SK-N-SH (cell line): ENCODE measurements around the gene MOV10L1. TPM values are rescaled to one million over a fixed set of nuclear protein-coding genes. Genes with fewer than 3 reads are reported as not detected.

Source experiments
- CTCF ChIA-PET: fragments of 300-600, 350-600 bp; formaldehyde crosslinking; extraction: SDS; loops from one replicate; lab custom pipeline; 2021; lab: Yijun Ruan, JAX
- POLR2A ChIA-PET: fragments of 350-600 bp; sonication (Branson Sonifier 250); formaldehyde crosslinking; extraction: SDS; loops from one replicate; lab custom pipeline; 2020; ENCODE audit warnings: antibody characterized with exemption, inconsistent platforms; lab: Yijun Ruan, JAX
- DNase-seq: peaks from one replicate; pipeline ENCODE4 v3.0.0; 2012
- H2AFZ ChIP-seq: fragments of 200-600 bp; sonication (generic); 2 replicates; pipeline ENCODE4 v1.8.1; 2016; ENCODE audit warnings: antibody characterized with exemption, mild to moderate bottlenecking, low read depth
- H3F3A ChIP-seq: fragments of 200-600 bp; sonication (generic); replicated peaks from 2 replicates; pipeline ENCODE3; 2016; ENCODE audit warnings: antibody characterized with exemption, mild to moderate bottlenecking; ENCODE audit not compliant: insufficient read depth
- H3K27ac ChIP-seq, 2 experiments: fragments of 200-500 bp in 1 of 2; fragments of 200-600 bp in 1 of 2; sonication (Bioruptor generic) in 1 of 2; sonication (generic), shearing (Covaris generic) in 1 of 2; 2 replicates each; pipeline versions ENCODE4 v1.5.1 to v1.6.1; 2014 to 2016; ENCODE audit warnings: low read depth in 2 of 2, inconsistent platforms in 1 of 2, low read length in 1 of 2, mild to moderate bottlenecking in 1 of 2, mixed read lengths in 1 of 2
- H3K27me3 ChIP-seq: fragments of 200-600 bp; sonication (generic), shearing (Covaris generic); 2 replicates; pipeline ENCODE4 v1.6.1; 2016; ENCODE audit warnings: mixed run types; ENCODE audit not compliant: insufficient read depth
- H3K36me3 ChIP-seq, 2 experiments: fragments of 200-500 bp in 1 of 2; fragments of 200-600 bp in 1 of 2; sonication (Bioruptor generic) in 1 of 2; sonication (generic) in 1 of 2; replicated peaks in 1 of 2; 2 replicates each; pipeline versions ENCODE3 to v1.5.1; 2014 to 2016; ENCODE audit warnings: low read length in 1 of 2, mild to moderate bottlenecking in 1 of 2; ENCODE audit not compliant: insufficient read depth in 2 of 2, control insufficient read depth in 1 of 2
- H3K4me1 ChIP-seq, 2 experiments: fragments of 200-500 bp in 1 of 2; fragments of 200-600 bp in 1 of 2; sonication (Bioruptor generic) in 1 of 2; sonication (generic), shearing (Covaris generic) in 1 of 2; 2 replicates each; pipeline versions ENCODE4 v1.5.1 to v1.6.1; 2014 to 2016; ENCODE audit warnings: low read depth in 1 of 2, low read length in 1 of 2, mixed run types in 1 of 2; ENCODE audit not compliant: insufficient read depth in 2 of 2, control insufficient read depth in 1 of 2
- H3K4me2 ChIP-seq: fragments of 200-600 bp; sonication (generic), shearing (Covaris generic); 2 replicates; pipeline ENCODE4 v1.6.1; 2017; ENCODE audit warnings: mixed run types
- H3K4me3 ChIP-seq, 2 experiments: fragments of 200-500 bp in 1 of 2; fragments of 200-600 bp in 1 of 2; sonication (Bioruptor generic) in 1 of 2; sonication (generic), shearing (Covaris generic) in 1 of 2; 2 replicates each; pipeline versions ENCODE4 v1.5.1 to v1.8.1; 2014 to 2016; ENCODE audit warnings: low read depth in 2 of 2, inconsistent platforms in 1 of 2, low read length in 1 of 2, mild to moderate bottlenecking in 1 of 2, mixed read lengths in 1 of 2, moderate library complexity in 1 of 2
- H3K79me2 ChIP-seq: fragments of 200-600 bp; sonication (generic); 2 replicates; pipeline ENCODE4 v1.8.1; 2017; ENCODE audit warnings: mild to moderate bottlenecking; ENCODE audit not compliant: insufficient read depth
- H3K9ac ChIP-seq: fragments of 200-600 bp; sonication (generic); 2 replicates; pipeline ENCODE4 v1.6.1; 2017; ENCODE audit warnings: mixed run types
- H3K9me2 ChIP-seq: fragments of 200-600 bp; sonication (generic); 2 replicates; pipeline ENCODE4 v1.6.1; 2017; ENCODE audit warnings: mixed run types
- H3K9me3 ChIP-seq: fragments of 200-600 bp; sonication (generic); 2 replicates; pipeline ENCODE4 v1.6.1; 2017; ENCODE audit warnings: mixed run types, mild to moderate bottlenecking, moderate library complexity
- H4K20me1 ChIP-seq: fragments of 200-600 bp; sonication (generic); 2 replicates; pipeline ENCODE4 v1.6.1; 2017; ENCODE audit warnings: mild to moderate bottlenecking, mixed run types; ENCODE audit not compliant: insufficient read depth
- CTCF ChIP-seq: fragments of 200-600 bp; sonication (generic); IDR thresholded peaks from 2 replicates; pipeline ENCODE4 v1.6.1; 2017; ENCODE audit warnings: antibody characterized with exemption, mild to moderate bottlenecking, moderate library complexity
- EP300 ChIP-seq, 2 experiments: IDR thresholded peaks; 2 replicates each; pipeline versions ENCODE4 v1.4.0 to v1.6.1; 2012; ENCODE audit warnings: borderline replicate concordance in 1 of 2, low read depth in 1 of 2, low read length in 1 of 2
- FOSL2 ChIP-seq: IDR thresholded peaks from 2 replicates; pipeline ENCODE4 v1.4.0; 2012; ENCODE audit warnings: low read depth, mild to moderate bottlenecking, moderate library complexity, borderline replicate concordance
- FOXJ3 ChIP-seq: sonication (generic); formaldehyde crosslinking; IDR thresholded peaks from 2 replicates; pipeline ENCODE4 v1.5.1; 2020; ENCODE audit warnings: mild to moderate bottlenecking, missing genetic modification reagents
- FOXM1 ChIP-seq: IDR thresholded peaks from 2 replicates; pipeline ENCODE4 v1.4.0; 2012; ENCODE audit warnings: low read depth, mild to moderate bottlenecking
- GABPA ChIP-seq: IDR thresholded peaks from 2 replicates; pipeline ENCODE4 v1.4.0; 2012; ENCODE audit warnings: low read depth, mild to moderate bottlenecking
- IRF3 ChIP-seq: fragments of 150-350 bp; IDR thresholded peaks from 2 replicates; pipeline ENCODE4 v1.6.1; 2016; ENCODE audit warnings: mild to moderate bottlenecking, low read depth, low read length
- MAX ChIP-seq: IDR thresholded peaks from 2 replicates; pipeline ENCODE4 v1.4.0; 2012; ENCODE audit warnings: low read depth
- NFIC ChIP-seq: IDR thresholded peaks from 2 replicates; pipeline ENCODE4 v1.4.0; 2012; ENCODE audit warnings: borderline replicate concordance
- PBX3 ChIP-seq: IDR thresholded peaks from 2 replicates; pipeline ENCODE4; 2012
- RCOR1 ChIP-seq: fragments of 150-350 bp; IDR thresholded peaks from 2 replicates; pipeline ENCODE4 v1.6.1; 2017; ENCODE audit warnings: antibody characterized with exemption, low read length
- REST ChIP-seq: IDR thresholded peaks from 2 replicates; pipeline ENCODE4 v1.6.1; 2012; ENCODE audit warnings: mild to moderate bottlenecking, low read depth, low read length, moderate library complexity
- SIN3A ChIP-seq: IDR thresholded peaks from 2 replicates; pipeline ENCODE4 v1.6.1; 2012; ENCODE audit warnings: low read depth, mild to moderate bottlenecking, low read length, moderate library complexity, borderline replicate concordance
- TAF1 ChIP-seq: IDR thresholded peaks from 2 replicates; pipeline ENCODE4 v1.6.1; 2012; ENCODE audit warnings: low read depth, mild to moderate bottlenecking, low read length, moderate library complexity, borderline replicate concordance
- TEAD4 ChIP-seq: IDR thresholded peaks from 2 replicates; pipeline ENCODE4 v1.4.0; 2012; ENCODE audit warnings: mild to moderate bottlenecking, borderline replicate concordance; ENCODE audit not compliant: insufficient read depth
- USF2 ChIP-seq: fragments of 150-350 bp; IDR thresholded peaks from 2 replicates; pipeline ENCODE4 v1.6.1; 2017; ENCODE audit warnings: antibody characterized with exemption, low read length, low read depth, borderline replicate concordance
- WGBS: methylation state at CpG from one replicate; pipeline ENCODE4 v1.1.6; 2017; ENCODE audit warnings: low lambda C conversion rate; 5-methylcytosine and 5-hydroxymethylcytosine counted together
- polyA plus RNA-seq, 3 experiments: library from polyadenylated mRNA; depleted of rRNA; stranded (reverse); fragments of >200 nt; gene quantifications; 2 replicates each; pipeline ENCODE4 v1.2.3, GENCODE V29; 2012

The MOV10L1 gene
- polyA plus RNA-seq, 1 of the 3 experiments (the other 2 are of a cell fraction) = 2.1 TPM

- Histone ChIP-seq H3F3A (no peaks in the 10 kb centered on the region), H2AFZ (no peak overlapping the region), H3K4me3 (no peak overlapping the region), H3K9me3 (no peaks in the 10 kb centered on the region), H3K9ac (no peak overlapping the region), H3K27ac (no peak overlapping the region), H3K9me2 (no peaks in the 10 kb centered on the region), H3K36me3 (no peaks in the 10 kb centered on the region), H3K79me2 (no peaks in the 10 kb centered on the region), H4K20me1 (no peaks in the 10 kb centered on the region), H3K27me3 (no peaks in the 10 kb centered on the region; the same call in 1 of the 2 replicates), H3K4me1 (peaks cover 0 to 16% of the 10 kb centered on the region in 2 experiments; a peak in 1 of 4 replicates), H3K4me2 (no peak overlapping the region)
- no peak for TF ChIP-seq EP300 (IDR thresholded peaks at IDR 0.05; ENCODE audit: borderline replicate concordance in 1 of 2, low read depth in 1 of 2, low read length in 1 of 2)
- TF ChIP-seq TEAD4 = no peak
- TF ChIP-seq RCOR1 = no peak
- TF ChIP-seq SIN3A = no peak
- TF ChIP-seq NFIC = no peak
- TF ChIP-seq FOXJ3 (CRISPR knock-in tag) = no peak
- no peak for TF ChIP-seq REST
- TF ChIP-seq TAF1 = no peak
- no peak for TF ChIP-seq GABPA
- TF ChIP-seq USF2 = no peak
- WGBS = 63% methylated on average over 12 of the region's 13 CpGs
- CTCF ChIA-PET = interaction anchor here (1.2 kb wide), 1 partner anchor 318 kb away, joined by 3 read pairs; no protein-coding TSS in a partner anchor
- peak; percentile 19 for DNase-seq
- POLR2A ChIA-PET = no interaction called here
Observed at GRCh38 chr22:50080077-50080465, 9.7 kb upstream of the MOV10L1 start.

GRCh38 chr22:50081426-50082196 is 8.2 kb upstream of the MOV10L1 start:
- peak; percentile 36 for DNase-seq
- Histone ChIP-seq H3K9me3 (no peaks in the 10 kb centered on the region), H3K4me2 (no peak overlapping the region), H3K27me3 (no peaks in the 10 kb centered on the region; the same call in 1 of the 2 replicates), H3F3A (no peaks in the 10 kb centered on the region), H3K9ac (no peak overlapping the region), H3K27ac (no peak overlapping the region), H3K4me1 (peaks cover 0 to 16% of the 10 kb centered on the region in 2 experiments; a peak in 1 of 4 replicates), H2AFZ (no peak overlapping the region), H3K4me3 (no peak overlapping the region), H4K20me1 (no peaks in the 10 kb centered on the region), H3K79me2 (no peaks in the 10 kb centered on the region), H3K9me2 (no peaks in the 10 kb centered on the region), H3K36me3 (no peaks in the 10 kb centered on the region)
- ChIA-PET POLR2A (interaction anchor here (0.6 kb wide), 1 partner anchor 47 kb away, joined by 3 read pairs; no protein-coding TSS in a partner anchor), CTCF (interaction anchor here (0.7 to 1.3 kb wide), 3 partner anchors 9 to 132 kb away, joined by 3 to 4 read pairs (median 4); no protein-coding TSS in a partner anchor)
- 74% methylated on average over 16 of the region's 27 CpGs for WGBS
- TF ChIP-seq GABPA (no peak), FOXJ3 (CRISPR knock-in tag) (no peak), FOSL2 (no peak), PBX3 (no peak), CTCF (no peak), RCOR1 (no peak), FOXM1 (no peak), TEAD4 (no peak), IRF3 (no peak), MAX (no peak)
